ENCODE measurements around the gene SDC3. TPM values are rescaled to one million over a fixed set of nuclear protein-coding genes. Genes with fewer than 3 reads are reported as not detected.

The SDC3 gene
- total RNA-seq, 1 experiment from 2014 or later: 10.0 TPM

GRCh38 chr1:30852026-30852425 lies 56.5 kb downstream of the SDC3 start:
- Histone ChIP-seq H3K4me3 (ENCODE audit: low read length) (no peak overlapping the region), H3K4me1 (ENCODE audit: insufficient read depth, low read length) (no peaks in the 10 kb centered on the region), H3K27me3 (ENCODE audit: low read length) (no peaks in the 10 kb centered on the region), H3K9me2 (replicated peaks; ENCODE audit: low read length) (no peaks in the 10 kb centered on the region), H3K9ac (ENCODE audit: low read length) (no peak overlapping the region), H3K79me2 (ENCODE audit: low read length) (no peaks in the 10 kb centered on the region), H3F3A (ENCODE audit: low read length, unreplicated experiment) (no peaks in the 10 kb centered on the region), H2AFZ (ENCODE audit: low read length) (no peak overlapping the region), H3K9me3 (ENCODE audit: low read length) (no peaks in the 10 kb centered on the region), H4K20me1 (ENCODE audit: low read length) (no peaks in the 10 kb centered on the region), H3K4me2 (ENCODE audit: low read length) (no peak overlapping the region), H3K27ac (ENCODE audit: low read length) (no peak overlapping the region), H3K36me3 (ENCODE audit: low read depth, low read length) (no peaks in the 10 kb centered on the region)
- DNase-seq (no peak), ATAC-seq (no peak)
- ChIA-PET CTCF (no interaction called here), POLR2A (ENCODE audit: unreplicated experiment) (no interaction called here)
- TF ChIP-seq EZH2 (IDR thresholded peaks at IDR 0.05; ENCODE audit: low read length, unreplicated experiment): no peak
- TF ChIP-seq EZH2phosphoT487 (IDR thresholded peaks at IDR 0.05; ENCODE audit: borderline replicate concordance, low read length): no peak
- no peak for TF ChIP-seq CTCF (conservative IDR thresholded peaks at IDR 0.05; ENCODE audit: low read depth, low read length)
- intact Hi-C loops (cut with micrococcal nuclease): no loop called here
- no TSS peak for BruUV-seq (replicated peaks)

- DNase-seq (no peak), ATAC-seq (no peak)
- no peaks in the 10 kb centered on the region for H3K27me3 ChIP-seq (ENCODE audit: low read length)
- intact Hi-C loops (cut with micrococcal nuclease): no loop called here
- H3K36me3 ChIP-seq (ENCODE audit: low read depth, low read length): no peaks in the 10 kb centered on the region
- no TSS peak for BruUV-seq (replicated peaks)
- H4K20me1 ChIP-seq (ENCODE audit: low read length): no peaks in the 10 kb centered on the region
- H3K27ac ChIP-seq (ENCODE audit: low read length): no peak overlapping the region
- H3K4me1 ChIP-seq (ENCODE audit: insufficient read depth, low read length): no peaks in the 10 kb centered on the region
- H3F3A ChIP-seq (ENCODE audit: low read length, unreplicated experiment): no peaks in the 10 kb centered on the region
- no peak overlapping the region for H3K9ac ChIP-seq (ENCODE audit: low read length)
- ChIA-PET POLR2A (ENCODE audit: unreplicated experiment) (no interaction called here), CTCF (no interaction called here)
- H3K4me2 ChIP-seq (ENCODE audit: low read length): no peak overlapping the region
- H2AFZ ChIP-seq (ENCODE audit: low read length): no peak overlapping the region
- no peak overlapping the region for H3K4me3 ChIP-seq (ENCODE audit: low read length)
- no peaks in the 10 kb centered on the region for H3K79me2 ChIP-seq (ENCODE audit: low read length)
- no peak for TF ChIP-seq CTCF (conservative IDR thresholded peaks at IDR 0.05; ENCODE audit: low read depth, low read length)
- no peak for TF ChIP-seq EZH2phosphoT487 (IDR thresholded peaks at IDR 0.05; ENCODE audit: borderline replicate concordance, low read length)
- no peak for TF ChIP-seq EZH2 (IDR thresholded peaks at IDR 0.05; ENCODE audit: low read length, unreplicated experiment)
- no peaks in the 10 kb centered on the region for H3K9me2 ChIP-seq (replicated peaks; ENCODE audit: low read length)
- no peaks in the 10 kb centered on the region for H3K9me3 ChIP-seq (ENCODE audit: low read length)
These were observed 57.3 kb downstream of the SDC3 start for GRCh38 chr1:30851286-30851685.

- Histone ChIP-seq H2AFZ (ENCODE audit: low read length) (no peak overlapping the region), H3K36me3 (ENCODE audit: low read depth, low read length) (no peaks in the 10 kb centered on the region), H3K4me1 (ENCODE audit: insufficient read depth, low read length) (no peaks in the 10 kb centered on the region), H3K9me2 (replicated peaks; ENCODE audit: low read length) (no peaks in the 10 kb centered on the region), H3K9me3 (ENCODE audit: low read length) (no peaks in the 10 kb centered on the region), H4K20me1 (ENCODE audit: low read length) (no peaks in the 10 kb centered on the region), H3K4me2 (ENCODE audit: low read length) (no peak overlapping the region), H3K27ac (ENCODE audit: low read length) (no peak overlapping the region), H3K27me3 (ENCODE audit: low read length) (peaks cover 6% of the 10 kb centered on the region; the same call in 1 of the 2 replicates), H3K79me2 (ENCODE audit: low read length) (no peaks in the 10 kb centered on the region), H3K4me3 (ENCODE audit: low read length) (no peak overlapping the region), H3K9ac (ENCODE audit: low read length) (no peak overlapping the region), H3F3A (ENCODE audit: low read length, unreplicated experiment) (no peaks in the 10 kb centered on the region)
- DNase-seq (no peak), ATAC-seq (no peak)
- no TSS peak for BruUV-seq (replicated peaks)
- intact Hi-C loops (cut with micrococcal nuclease): no loop called here
- ChIA-PET POLR2A (ENCODE audit: unreplicated experiment) (no interaction called here), CTCF (no interaction called here)
- TF ChIP-seq CTCF (conservative IDR thresholded peaks at IDR 0.05; ENCODE audit: low read depth, low read length): no peak
- TF ChIP-seq EZH2 (IDR thresholded peaks at IDR 0.05; ENCODE audit: low read length, unreplicated experiment): no peak
- TF ChIP-seq EZH2phosphoT487 (IDR thresholded peaks at IDR 0.05; ENCODE audit: borderline replicate concordance, low read length): no peak
These were observed 58.0 kb downstream of the SDC3 start for GRCh38 chr1:30850607-30851006.
